ENCODE data around the gene FCHO2. TPM values are rescaled to one million over a fixed set of nuclear protein-coding genes. Genes with fewer than 3 reads are reported as not detected.
A peak's percentile ranks its signal among the peaks of the same experiment; 100 is the strongest.

The FCHO2 gene
- total RNA-seq, 1 experiment from 2014 or later = 14.9 TPM

GRCh38 chr5:73031839-73032238 is 76.0 kb downstream of the FCHO2 start (continued):
- TF ChIP-seq GRHL2 (CRISPR knock-in tag; IDR thresholded peaks at IDR 0.05; ENCODE audit: insufficient replicate concordance, severe bottlenecking) = no peak

GRCh38 chr5:73032635-73033034 is 76.8 kb downstream of the FCHO2 start:
- Mint-ChIP-seq H3K27me3 (ENCODE audit: low read depth) (no peaks in the 10 kb centered on the region), H3K36me3 (peaks cover 4% of the 10 kb centered on the region; the same call in 1 of the 2 replicates), H3K4me3 (no peak overlapping the region), H3K27ac (no peak overlapping the region), H3K9me3 (no peaks in the 10 kb centered on the region), H3K4me1 (peaks cover 19% of the 10 kb centered on the region)
- no peak for DNase-seq (ENCODE audit: low spot score)
- ChIA-PET CTCF (no interaction called here), POLR2A (no interaction called here)
- no peak for TF ChIP-seq TP53 (CRISPR knock-in tag; IDR thresholded peaks at IDR 0.05)
- TF ChIP-seq, protein P1, sequence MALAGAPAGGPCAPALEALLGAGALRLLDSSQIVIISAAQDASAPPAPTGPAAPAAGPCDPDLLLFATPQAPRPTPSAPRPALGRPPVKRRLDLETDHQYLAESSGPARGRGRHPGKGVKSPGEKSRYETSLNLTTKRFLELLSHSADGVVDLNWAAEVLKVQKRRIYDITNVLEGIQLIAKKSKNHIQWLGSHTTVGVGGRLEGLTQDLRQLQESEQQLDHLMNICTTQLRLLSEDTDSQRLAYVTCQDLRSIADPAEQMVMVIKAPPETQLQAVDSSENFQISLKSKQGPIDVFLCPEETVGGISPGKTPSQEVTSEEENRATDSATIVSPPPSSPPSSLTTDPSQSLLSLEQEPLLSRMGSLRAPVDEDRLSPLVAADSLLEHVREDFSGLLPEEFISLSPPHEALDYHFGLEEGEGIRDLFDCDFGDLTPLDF (CRISPR knock-in tag; IDR thresholded peaks at IDR 0.05) = no peak
- no peak for ATAC-seq

GRCh38 chr5:73037545-73037944 is 81.7 kb downstream of the FCHO2 start:
- CTCF ChIA-PET = no interaction called here

GRCh38 chr5:73039082-73039481 is 83.2 kb downstream of the FCHO2 start:
- Mint-ChIP-seq H3K27ac (peak overlapping the region; percentile 88), H3K4me1 (peaks cover 20% of the 10 kb centered on the region), H3K36me3 (peaks cover 4% of the 10 kb centered on the region; the same call in 1 of the 2 replicates), H3K4me3 (no peak overlapping the region), H3K9me3 (no peaks in the 10 kb centered on the region), H3K27me3 (ENCODE audit: low read depth) (no peaks in the 10 kb centered on the region)
- DNase-seq (ENCODE audit: low spot score) (peak; percentile 22), ATAC-seq (peak; percentile 99)
- CTCF ChIA-PET = interaction anchor here (0.6 to 1.3 kb wide), 2 partner anchors 84 to 177 kb away, joined by 4 to 7 read pairs; no protein-coding TSS in a partner anchor
- POLR2A ChIA-PET = interaction anchor here (0.7 kb wide), 1 partner anchor 8 kb away, joined by 3 read pairs; no protein-coding TSS in a partner anchor
- no peak for TF ChIP-seq ETV6 (CRISPR knock-in tag; IDR thresholded peaks at IDR 0.05)
- TF ChIP-seq, protein P2, sequence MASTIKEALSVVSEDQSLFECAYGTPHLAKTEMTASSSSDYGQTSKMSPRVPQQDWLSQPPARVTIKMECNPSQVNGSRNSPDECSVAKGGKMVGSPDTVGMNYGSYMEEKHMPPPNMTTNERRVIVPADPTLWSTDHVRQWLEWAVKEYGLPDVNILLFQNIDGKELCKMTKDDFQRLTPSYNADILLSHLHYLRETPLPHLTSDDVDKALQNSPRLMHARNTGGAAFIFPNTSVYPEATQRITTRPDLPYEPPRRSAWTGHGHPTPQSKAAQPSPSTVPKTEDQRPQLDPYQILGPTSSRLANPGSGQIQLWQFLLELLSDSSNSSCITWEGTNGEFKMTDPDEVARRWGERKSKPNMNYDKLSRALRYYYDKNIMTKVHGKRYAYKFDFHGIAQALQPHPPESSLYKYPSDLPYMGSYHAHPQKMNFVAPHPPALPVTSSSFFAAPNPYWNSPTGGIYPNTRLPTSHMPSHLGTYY (CRISPR knock-in tag; IDR thresholded peaks at IDR 0.05) = no peak
- TF ChIP-seq SMAD3 (CRISPR knock-in tag; IDR thresholded peaks at IDR 0.05; ENCODE audit: borderline replicate concordance) = no peak
- TF ChIP-seq ZNF423 (CRISPR knock-in tag; IDR thresholded peaks at IDR 0.05) = peak; percentile 93
- TF ChIP-seq ATF1 (CRISPR knock-in tag; IDR thresholded peaks at IDR 0.05) = no peak
- TF ChIP-seq, protein P3, sequence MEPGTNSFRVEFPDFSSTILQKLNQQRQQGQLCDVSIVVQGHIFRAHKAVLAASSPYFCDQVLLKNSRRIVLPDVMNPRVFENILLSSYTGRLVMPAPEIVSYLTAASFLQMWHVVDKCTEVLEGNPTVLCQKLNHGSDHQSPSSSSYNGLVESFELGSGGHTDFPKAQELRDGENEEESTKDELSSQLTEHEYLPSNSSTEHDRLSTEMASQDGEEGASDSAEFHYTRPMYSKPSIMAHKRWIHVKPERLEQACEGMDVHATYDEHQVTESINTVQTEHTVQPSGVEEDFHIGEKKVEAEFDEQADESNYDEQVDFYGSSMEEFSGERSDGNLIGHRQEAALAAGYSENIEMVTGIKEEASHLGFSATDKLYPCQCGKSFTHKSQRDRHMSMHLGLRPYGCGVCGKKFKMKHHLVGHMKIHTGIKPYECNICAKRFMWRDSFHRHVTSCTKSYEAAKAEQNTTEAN (CRISPR knock-in tag; IDR thresholded peaks at IDR 0.05) = no peak
- TF ChIP-seq, protein P4, sequence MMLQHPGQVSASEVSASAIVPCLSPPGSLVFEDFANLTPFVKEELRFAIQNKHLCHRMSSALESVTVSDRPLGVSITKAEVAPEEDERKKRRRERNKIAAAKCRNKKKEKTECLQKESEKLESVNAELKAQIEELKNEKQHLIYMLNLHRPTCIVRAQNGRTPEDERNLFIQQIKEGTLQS (CRISPR knock-in tag; conservative IDR thresholded peaks at IDR 0.05) = no peak
- TF ChIP-seq NFE2L1 (CRISPR knock-in tag; IDR thresholded peaks at IDR 0.05) = no peak

More at GRCh38 chr5:73037545-73037944, 81.7 kb downstream of the FCHO2 start:
- DNase-seq (ENCODE audit: low spot score) = no peak
- Mint-ChIP-seq H3K4me1 (peaks cover 20% of the 10 kb centered on the region), H3K9me3 (no peaks in the 10 kb centered on the region), H3K36me3 (peaks cover 4% of the 10 kb centered on the region; the same call in 1 of the 2 replicates), H3K27ac (no peak overlapping the region), H3K4me3 (no peak overlapping the region), H3K27me3 (ENCODE audit: low read depth) (no peaks in the 10 kb centered on the region)
- POLR2A ChIA-PET = no interaction called here
- TF ChIP-seq CREM (CRISPR knock-in tag; IDR thresholded peaks at IDR 0.05) (no peak), SP1 (CRISPR knock-in tag; conservative IDR thresholded peaks at IDR 0.05) (no peak)
- ATAC-seq = no peak

DNA sequence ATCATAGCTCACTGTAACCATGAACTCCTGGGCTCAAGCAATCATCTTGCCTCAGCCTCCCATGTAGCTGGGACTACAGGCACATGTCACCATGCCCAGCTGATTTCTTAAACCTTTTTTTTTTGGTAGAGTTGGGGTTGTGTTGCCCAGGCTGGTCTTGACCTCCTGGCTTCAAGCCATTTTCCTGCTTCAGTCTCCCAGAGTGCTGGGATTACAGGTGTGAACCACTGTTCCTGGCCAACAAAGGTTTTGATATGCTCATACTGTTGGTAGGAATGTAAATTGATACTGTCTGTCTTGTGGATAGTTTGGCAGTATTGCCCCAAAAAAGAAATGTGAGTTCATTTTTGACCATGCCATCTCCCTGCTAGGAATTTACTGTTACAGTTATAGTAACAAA is 87.2 kb downstream of the FCHO2 start:
- peaks cover 19% of the 10 kb centered on the region for H3K4me1 Mint-ChIP-seq
- no peak overlapping the region for H3K4me3 Mint-ChIP-seq
- no peak for TF ChIP-seq ZNF121 (CRISPR knock-in tag; IDR thresholded peaks at IDR 0.05)
- H3K27ac Mint-ChIP-seq = no peak overlapping the region
- H3K27me3 Mint-ChIP-seq (ENCODE audit: low read depth) = no peaks in the 10 kb centered on the region
- peaks cover 9% of the 10 kb centered on the region for H3K9me3 Mint-ChIP-seq
- H3K36me3 Mint-ChIP-seq = no peaks in the 10 kb centered on the region; the same call in 1 of the 2 replicates
- no peak for ATAC-seq
- no peak for DNase-seq (ENCODE audit: low spot score)
- ChIA-PET POLR2A (no interaction called here), CTCF (no interaction called here)
